Epidermal melanocyte (primary cell): ENCODE data around the gene MERTK.
"Not testable (repeated sequence)": the region's sequence is repeated elsewhere in the genome, so short reads cannot be mapped to it uniquely, and the experiment has no call there.

Source experiments
- DNase-seq: peaks from one replicate; pipeline ENCODE4 v3.0.0; 2011; ENCODE audit warnings: low spot score; ENCODE audit not compliant: insufficient read length

Gene MERTK

GRCh38 chr2:111909997-111910396 lies 11.6 kb downstream of the MERTK start:
- not testable (repeated sequence) for DNase-seq

- DNase-seq = no peak
Measured at GRCh38 chr2:111910609-111911277, 12.3 kb downstream of the MERTK start.

- DNase-seq = not testable (repeated sequence)
Measured at GRCh38 chr2:111911295-111911977, 13.0 kb downstream of the MERTK start.

GRCh38 chr2:111912547-111912946 lies 14.1 kb downstream of the MERTK start:
- DNase-seq = no peak

- no peak for DNase-seq
Measured at GRCh38 chr2:111917106-111917505, 18.7 kb downstream of the MERTK start.

- no peak for DNase-seq
Measured at GRCh38 chr2:111918383-111918806, 20.0 kb downstream of the MERTK start.

- no peak for DNase-seq
Measured at GRCh38 chr2:111919365-111919764, 21.0 kb downstream of the MERTK start.

- DNase-seq = no peak
Measured at GRCh38 chr2:111919794-111920608, 21.6 kb downstream of the MERTK start.

GRCh38 chr2:111923276-111923804 lies 24.9 kb downstream of the MERTK start:
- no peak for DNase-seq

- DNase-seq = no peak
Measured at GRCh38 chr2:111924617-111925107, 26.3 kb downstream of the MERTK start.

GRCh38 chr2:111927723-111928122 lies 29.3 kb downstream of the MERTK start:
- no peak for DNase-seq

GRCh38 chr2:111930409-111930808 lies 32.0 kb downstream of the MERTK start:
- DNase-seq = no peak

GRCh38 chr2:111930875-111931274 lies 32.5 kb downstream of the MERTK start:
- no peak for DNase-seq

GRCh38 chr2:111932841-111933291 lies 34.5 kb downstream of the MERTK start:
- no peak for DNase-seq

- DNase-seq = not testable (repeated sequence)
Measured at GRCh38 chr2:111933900-111934299, 35.5 kb downstream of the MERTK start.

GRCh38 chr2:111936881-111937280 lies 38.5 kb downstream of the MERTK start:
- no peak for DNase-seq

- no peak for DNase-seq
Measured at GRCh38 chr2:111938392-111938791, 40.0 kb downstream of the MERTK start.

GRCh38 chr2:111940333-111941196 lies 42.2 kb downstream of the MERTK start:
- DNase-seq = no peak

GRCh38 chr2:111941531-111941930 lies 43.1 kb downstream of the MERTK start:
- DNase-seq = no peak

GRCh38 chr2:111944531-111945210 lies 46.3 kb downstream of the MERTK start:
- no peak for DNase-seq
